Loucy (cell line): Measurements from ENCODE around the gene PLA2G2E.

ENCODE experiments used
- H2AFZ ChIP-seq: fragments of 200-600 bp; sonication (generic); 2 replicates; pipeline ENCODE4 v1.6.0; 2016; ENCODE audit warnings: antibody characterized with exemption, mild to moderate bottlenecking, low read length, moderate library complexity
- H3F3A ChIP-seq: fragments of 200-600 bp; 2 replicates; pipeline ENCODE4 v1.6.0; 2016; ENCODE audit warnings: antibody characterized with exemption, low read depth, mild to moderate bottlenecking
- H3K27me3 ChIP-seq: fragments of 200-600 bp; sonication (generic); 2 replicates; pipeline ENCODE4 v1.6.1; 2014; ENCODE audit warnings: low read length, mild to moderate bottlenecking; ENCODE audit not compliant: insufficient read depth, poor library complexity, severe bottlenecking
- H3K36me3 ChIP-seq: fragments of 200-600 bp; sonication (generic); 2 replicates; pipeline ENCODE4 v1.6.1; 2016; ENCODE audit warnings: low read length; ENCODE audit not compliant: insufficient read depth
- H3K4me1 ChIP-seq: fragments of 200-600 bp; sonication (generic); 2 replicates; pipeline ENCODE4 v1.5.1; 2014; ENCODE audit warnings: low read length, mild to moderate bottlenecking; ENCODE audit not compliant: insufficient read depth, poor library complexity, severe bottlenecking
- H3K4me2 ChIP-seq: fragments of 200-600 bp; sonication (generic); 2 replicates; pipeline ENCODE4 v1.6.0; 2014; ENCODE audit warnings: antibody characterized with exemption, low read length, low read depth, mild to moderate bottlenecking; ENCODE audit not compliant: poor library complexity, severe bottlenecking
- H3K4me3 ChIP-seq: fragments of 200-600 bp; sonication (generic); 2 replicates; pipeline ENCODE4 v1.5.1; 2014; ENCODE audit warnings: low read length, mild to moderate bottlenecking, mixed read lengths; ENCODE audit not compliant: poor library complexity, severe bottlenecking
- H3K79me2 ChIP-seq: fragments of 200-600 bp; sonication (generic); 2 replicates; pipeline ENCODE4 v1.6.1; 2014; ENCODE audit warnings: low read length; ENCODE audit not compliant: insufficient read depth
- H3K9ac ChIP-seq: fragments of 200-600 bp; sonication (generic); 2 replicates; pipeline ENCODE4 v1.6.0; 2014; ENCODE audit warnings: mild to moderate bottlenecking, low read depth, low read length, moderate library complexity; ENCODE audit not compliant: poor library complexity, severe bottlenecking
- H3K9me2 ChIP-seq: fragments of 200-600 bp; sonication (generic); replicated peaks from 2 replicates; pipeline ENCODE4 v1.6.1; 2016; ENCODE audit warnings: low read depth, low read length, mixed read lengths
- H3K9me3 ChIP-seq: fragments of 200-600 bp; sonication (generic); 2 replicates; pipeline ENCODE4 v1.6.1; 2014; ENCODE audit warnings: mild to moderate bottlenecking, antibody characterized with exemption, low read length, low read depth; ENCODE audit not compliant: insufficient read depth
- H4K20me1 ChIP-seq: fragments of 200-600 bp; sonication (generic); 2 replicates; pipeline ENCODE4 v1.6.0; 2014; ENCODE audit warnings: antibody characterized with exemption, low read length, mild to moderate bottlenecking; ENCODE audit not compliant: insufficient read depth, poor library complexity, severe bottlenecking
- EZH2phosphoT487 ChIP-seq: fragments of 200-600 bp; IDR thresholded peaks from 2 replicates; pipeline ENCODE4 v1.6.1; 2018; ENCODE audit warnings: antibody characterized with exemption, mild to moderate bottlenecking, moderate library complexity, borderline replicate concordance
- TF ChIP-seq, protein P1 (sequence below): fragments of 200-600 bp; sonication (generic); conservative IDR thresholded peaks from 2 replicates; pipeline ENCODE4 v1.5.1; 2014; ENCODE audit warnings: mild to moderate bottlenecking, antibody characterized with exemption, low read length

Gene PLA2G2E

DNA sequence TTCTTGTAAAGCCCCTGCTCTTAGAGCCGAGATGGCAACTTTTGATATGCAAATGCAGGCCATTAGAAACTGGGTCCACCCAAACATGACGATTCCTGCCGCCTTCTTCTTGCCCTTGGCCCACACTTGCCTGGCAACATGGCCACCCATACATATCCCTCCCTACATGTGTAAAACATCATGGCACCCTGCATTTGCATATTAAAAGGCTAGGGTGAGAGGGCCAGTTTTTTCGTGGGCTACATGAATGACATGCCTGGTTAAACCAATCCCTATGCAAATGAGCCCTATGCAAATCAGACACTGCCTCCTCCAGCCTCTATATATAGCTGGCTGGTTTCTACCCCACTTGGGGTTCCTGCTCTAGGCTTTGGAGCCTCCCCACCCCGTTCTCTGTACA, 37.2 kb upstream of the PLA2G2E start:
- Histone ChIP-seq H4K20me1 (no peaks in the 10 kb centered on the region), H3K9me3 (no peaks in the 10 kb centered on the region), H3K79me2 (no peaks in the 10 kb centered on the region), H3K4me2 (no peak overlapping the region), H3K9ac (no peak overlapping the region), H3K36me3 (no peaks in the 10 kb centered on the region), H3K9me2 (no peaks in the 10 kb centered on the region), H3K4me1 (no peaks in the 10 kb centered on the region), H3F3A (no peaks in the 10 kb centered on the region), H3K4me3 (no peak overlapping the region), H3K27me3 (no peaks in the 10 kb centered on the region), H2AFZ (no peak overlapping the region)
- TF ChIP-seq, protein P1, sequence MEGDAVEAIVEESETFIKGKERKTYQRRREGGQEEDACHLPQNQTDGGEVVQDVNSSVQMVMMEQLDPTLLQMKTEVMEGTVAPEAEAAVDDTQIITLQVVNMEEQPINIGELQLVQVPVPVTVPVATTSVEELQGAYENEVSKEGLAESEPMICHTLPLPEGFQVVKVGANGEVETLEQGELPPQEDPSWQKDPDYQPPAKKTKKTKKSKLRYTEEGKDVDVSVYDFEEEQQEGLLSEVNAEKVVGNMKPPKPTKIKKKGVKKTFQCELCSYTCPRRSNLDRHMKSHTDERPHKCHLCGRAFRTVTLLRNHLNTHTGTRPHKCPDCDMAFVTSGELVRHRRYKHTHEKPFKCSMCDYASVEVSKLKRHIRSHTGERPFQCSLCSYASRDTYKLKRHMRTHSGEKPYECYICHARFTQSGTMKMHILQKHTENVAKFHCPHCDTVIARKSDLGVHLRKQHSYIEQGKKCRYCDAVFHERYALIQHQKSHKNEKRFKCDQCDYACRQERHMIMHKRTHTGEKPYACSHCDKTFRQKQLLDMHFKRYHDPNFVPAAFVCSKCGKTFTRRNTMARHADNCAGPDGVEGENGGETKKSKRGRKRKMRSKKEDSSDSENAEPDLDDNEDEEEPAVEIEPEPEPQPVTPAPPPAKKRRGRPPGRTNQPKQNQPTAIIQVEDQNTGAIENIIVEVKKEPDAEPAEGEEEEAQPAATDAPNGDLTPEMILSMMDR, result no peak
- no peak for TF ChIP-seq EZH2phosphoT487

- Histone ChIP-seq H3K9me2 (no peaks in the 10 kb centered on the region), H3F3A (no peaks in the 10 kb centered on the region)
These were observed 34.4 kb upstream of the PLA2G2E start for GRCh38 chr1:19957779-19958178.

DNA sequence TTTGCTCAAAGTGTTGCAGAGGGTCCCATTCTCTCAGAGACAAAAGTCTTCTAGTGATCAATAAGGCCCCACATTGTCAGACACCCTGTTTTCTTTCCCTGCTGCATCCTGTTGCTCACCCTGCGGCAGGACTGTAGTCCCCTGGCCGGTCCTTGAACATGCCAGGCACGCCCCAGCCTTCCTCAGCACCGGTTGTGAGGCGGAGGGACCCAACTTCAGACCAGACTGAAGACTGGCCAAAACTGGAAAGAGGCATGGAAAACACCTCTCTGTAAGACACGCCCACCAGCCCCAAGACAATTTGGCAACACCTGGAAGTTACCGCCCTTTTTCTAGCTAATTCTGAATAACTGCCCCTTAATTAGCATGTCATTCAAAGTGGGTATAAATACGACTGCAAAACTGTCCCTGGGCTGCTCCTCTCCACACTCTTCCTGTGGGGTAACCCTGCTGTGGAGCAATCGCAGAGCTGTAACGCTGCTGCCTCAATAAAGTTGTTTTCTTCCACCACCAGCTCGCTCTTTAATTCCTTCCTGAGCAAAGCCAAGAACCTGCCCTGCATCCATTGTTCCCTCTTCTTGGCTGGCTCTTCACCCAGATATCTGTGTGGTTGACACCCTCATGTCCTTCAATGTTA, 32.2 kb upstream of the PLA2G2E start:
- H3K27me3 ChIP-seq, result no peaks in the 10 kb centered on the region
- no peaks in the 10 kb centered on the region for H3K9me3 ChIP-seq
- no peak overlapping the region for H2AFZ ChIP-seq
- H3K9me2 ChIP-seq, result no peaks in the 10 kb centered on the region
- H3F3A ChIP-seq, result no peaks in the 10 kb centered on the region
- no peaks in the 10 kb centered on the region for H3K36me3 ChIP-seq
- no peak overlapping the region for H3K4me3 ChIP-seq
- H3K9ac ChIP-seq, result no peak overlapping the region
- no peak overlapping the region for H3K4me2 ChIP-seq
- H3K79me2 ChIP-seq, result no peaks in the 10 kb centered on the region
- no peak for TF ChIP-seq EZH2phosphoT487
- TF ChIP-seq, protein P1, result no peak
- H3K4me1 ChIP-seq, result no peaks in the 10 kb centered on the region
- no peaks in the 10 kb centered on the region for H4K20me1 ChIP-seq

More at GRCh38 chr1:19957779-19958178, 34.4 kb upstream of the PLA2G2E start:
- TF ChIP-seq, protein P1, result no peak
- no peak for TF ChIP-seq EZH2phosphoT487
- no peaks in the 10 kb centered on the region for H3K9me3 ChIP-seq
- no peaks in the 10 kb centered on the region for H4K20me1 ChIP-seq
- no peak overlapping the region for H3K4me3 ChIP-seq
- H3K4me1 ChIP-seq, result no peaks in the 10 kb centered on the region
- no peak overlapping the region for H3K4me2 ChIP-seq
- no peak overlapping the region for H2AFZ ChIP-seq
- H3K79me2 ChIP-seq, result no peaks in the 10 kb centered on the region
- H3K36me3 ChIP-seq, result no peaks in the 10 kb centered on the region
- no peak overlapping the region for H3K9ac ChIP-seq
- H3K27me3 ChIP-seq, result no peaks in the 10 kb centered on the region
